GM21786 (cell line): ENCODE results near the gene RPL36AL.
"Not testable (repeated sequence)": the region's sequence is repeated elsewhere in the genome, so short reads cannot be mapped to it uniquely, and the experiment has no call there.

Experiments
- ATAC-seq: cut with Tn5 transposase; IDR thresholded peaks from one replicate; pipeline ENCODE4 v1.9.1; 2021; ENCODE audit not compliant: unreplicated experiment

RPL36AL gene

DNA sequence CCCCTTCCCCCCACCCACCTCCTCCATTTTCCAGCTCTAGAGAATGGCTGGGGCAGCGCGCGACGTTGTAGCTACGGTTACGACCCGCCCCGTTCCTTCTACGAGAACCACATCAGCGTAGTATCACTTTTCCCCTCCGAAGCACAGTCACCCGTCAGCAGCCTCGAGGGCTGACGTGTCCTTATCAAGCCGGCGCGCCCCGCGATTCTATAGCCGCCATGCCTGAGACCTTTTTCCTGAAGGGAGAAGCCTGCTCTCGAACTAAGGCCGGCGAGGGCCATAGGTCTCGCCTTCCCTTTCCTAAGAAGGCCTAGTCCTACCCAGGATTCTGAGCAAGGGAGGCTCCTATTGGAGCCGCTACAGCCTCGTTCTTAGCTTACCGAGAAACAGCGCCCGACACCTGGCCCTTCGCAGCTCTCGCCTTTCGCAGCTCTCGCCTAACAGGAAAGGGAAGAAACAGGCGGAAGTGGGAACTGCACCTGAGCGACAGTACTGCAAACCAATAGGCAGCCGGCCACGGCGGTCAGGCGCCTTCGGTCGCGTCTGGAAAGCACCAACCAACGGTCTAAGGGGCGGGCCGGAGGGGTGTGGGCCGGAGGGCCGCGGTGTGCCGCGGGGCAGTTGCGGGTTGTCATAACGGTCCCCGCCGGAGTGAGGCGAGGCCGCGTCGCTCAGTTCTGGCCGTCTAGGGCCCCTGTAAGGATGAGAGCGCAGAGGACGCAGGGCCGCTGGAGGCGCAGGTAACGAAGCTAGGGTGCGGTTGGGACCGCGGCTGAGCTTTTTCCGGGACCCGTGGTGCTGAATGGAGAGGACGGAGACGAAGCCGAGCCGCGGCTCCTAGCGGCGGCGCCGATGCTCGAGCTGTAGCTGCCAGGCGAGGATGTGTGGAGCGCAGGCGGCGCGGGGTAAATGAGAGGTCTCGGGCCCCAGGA is at the start of gene RPL36AL, which contains the start of gene MGAT2:
Gene RPL36AL (minus strand): TSS at position 445 of the 932 bp plus-strand sequence. CDS start 1,522 bp downstream, outside the sequence.
Gene MGAT2 (plus strand): TSS at position 618 of the 932 bp plus-strand sequence. CDS start 470 bp downstream, outside the sequence.
- peak; percentile 94 for ATAC-seq

DNA sequence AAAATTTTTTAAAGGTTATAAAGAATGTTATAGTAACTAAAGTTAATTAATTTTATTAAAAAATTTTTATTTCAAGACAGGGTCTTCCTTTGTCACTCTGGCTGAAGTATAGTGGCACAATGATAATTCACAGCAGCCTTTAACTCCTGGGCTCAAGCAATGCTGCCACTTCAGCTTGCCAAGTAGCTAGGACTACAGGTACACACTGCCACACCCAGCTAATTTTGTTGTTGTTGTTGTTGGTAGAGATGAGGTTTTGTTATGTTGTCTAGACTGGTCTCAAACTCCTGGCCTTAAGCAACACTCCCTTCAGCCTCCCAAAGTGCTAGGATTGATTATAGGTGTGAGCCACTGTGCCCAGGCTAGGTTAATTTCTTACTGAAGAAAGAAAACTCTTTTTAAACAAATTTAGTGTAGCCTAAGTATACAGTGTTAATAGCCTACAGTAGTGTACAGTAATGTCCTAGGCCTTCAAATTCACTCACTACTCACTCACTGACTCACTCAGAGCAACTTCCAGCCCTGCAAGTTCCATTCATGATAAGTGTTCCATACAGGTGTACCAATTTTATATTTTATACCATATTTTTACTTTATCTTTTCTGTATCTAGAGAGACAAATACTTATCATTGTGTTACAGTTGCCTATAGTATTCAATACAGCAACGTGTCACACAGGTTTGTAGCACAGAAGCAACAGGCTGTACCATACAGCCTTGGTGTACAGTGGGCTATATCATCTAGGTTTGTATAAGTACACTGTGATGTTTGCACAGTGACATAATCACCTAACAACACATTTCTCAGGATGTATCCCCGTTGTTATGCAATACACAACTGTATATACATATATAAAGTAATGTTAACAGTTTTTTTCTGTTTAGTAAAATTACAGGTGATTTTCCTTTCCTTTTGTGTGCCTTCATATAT is 39.4 kb upstream of the RPL36AL start:
- ATAC-seq: no peak

DNA sequence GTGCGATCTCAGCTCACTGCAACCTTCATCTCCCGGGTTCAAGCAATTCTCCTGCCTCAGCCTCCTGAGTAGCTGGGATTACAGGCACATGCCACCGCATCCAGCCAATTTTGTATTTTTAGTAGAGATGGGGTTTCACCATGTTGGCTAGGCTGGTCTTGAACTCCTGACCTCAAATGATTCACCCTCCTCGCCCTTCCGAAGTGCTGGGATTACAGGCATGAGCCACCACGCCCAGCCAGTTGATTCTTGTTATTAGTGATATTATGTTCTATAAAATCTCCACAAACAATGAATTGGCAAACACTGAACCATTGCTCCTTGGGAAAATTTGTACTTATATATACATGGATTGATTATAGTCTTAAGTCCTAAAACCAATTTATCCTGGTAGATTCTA is 37.1 kb upstream of the RPL36AL start:
- not testable (repeated sequence) for ATAC-seq

DNA sequence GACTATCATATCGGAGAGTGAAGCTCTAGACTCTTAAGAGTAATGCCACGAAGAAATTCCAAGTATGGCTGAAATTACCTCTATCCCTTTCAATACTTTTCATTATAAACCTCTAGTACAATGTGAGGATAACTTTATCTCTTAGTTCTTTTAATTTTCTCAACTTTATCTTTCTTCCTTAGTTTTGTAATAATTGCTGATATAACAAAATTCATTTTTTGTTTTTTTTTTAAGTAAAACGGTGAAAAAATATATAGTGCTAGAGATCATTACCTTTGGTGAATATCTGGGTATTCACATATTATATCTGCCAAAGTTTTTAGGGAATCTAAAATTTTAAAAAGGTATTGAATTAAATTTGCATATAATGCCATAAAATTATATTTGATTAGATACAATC is 34.1 kb upstream of the RPL36AL start:
- no peak for ATAC-seq

DNA sequence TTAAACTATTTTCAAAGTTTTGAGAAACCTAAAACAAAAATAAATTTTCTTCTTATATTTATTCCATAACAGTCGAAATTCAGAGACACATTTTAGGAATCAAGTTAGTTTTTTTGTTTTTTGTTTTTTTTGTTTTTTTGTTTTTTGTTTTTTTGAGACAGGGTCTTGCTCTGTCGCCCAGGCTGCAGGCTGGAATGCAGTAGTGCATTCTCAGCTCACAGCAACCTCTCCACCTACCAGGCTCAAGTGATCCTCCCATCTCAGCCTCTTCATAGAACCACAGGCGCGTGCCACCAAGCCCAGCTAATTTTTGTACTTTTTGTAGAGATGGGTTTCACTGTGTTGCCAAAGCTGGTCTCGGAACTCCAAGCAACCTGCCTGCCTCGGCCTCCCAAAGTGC is 33.1 kb upstream of the RPL36AL start:
- no peak for ATAC-seq

DNA sequence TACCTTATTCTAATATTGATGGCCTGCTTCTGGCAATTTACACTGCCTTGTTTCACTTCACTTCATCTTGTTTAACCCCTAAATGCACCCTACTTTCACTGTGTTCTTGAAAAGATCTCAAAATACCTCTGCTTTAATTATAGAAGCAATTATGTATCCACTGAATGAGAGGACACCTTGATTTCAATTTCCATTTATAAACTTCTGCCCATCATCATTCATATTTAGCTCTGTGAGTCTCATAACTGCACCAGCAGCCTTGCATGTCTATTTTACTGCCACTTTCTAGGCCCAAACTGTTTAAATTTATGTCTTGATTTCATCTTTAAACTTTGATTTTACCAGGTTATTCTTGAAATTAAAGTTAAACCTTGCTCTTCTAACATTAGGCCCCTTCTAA is 21.7 kb upstream of the RPL36AL start:
- ATAC-seq: no peak

DNA sequence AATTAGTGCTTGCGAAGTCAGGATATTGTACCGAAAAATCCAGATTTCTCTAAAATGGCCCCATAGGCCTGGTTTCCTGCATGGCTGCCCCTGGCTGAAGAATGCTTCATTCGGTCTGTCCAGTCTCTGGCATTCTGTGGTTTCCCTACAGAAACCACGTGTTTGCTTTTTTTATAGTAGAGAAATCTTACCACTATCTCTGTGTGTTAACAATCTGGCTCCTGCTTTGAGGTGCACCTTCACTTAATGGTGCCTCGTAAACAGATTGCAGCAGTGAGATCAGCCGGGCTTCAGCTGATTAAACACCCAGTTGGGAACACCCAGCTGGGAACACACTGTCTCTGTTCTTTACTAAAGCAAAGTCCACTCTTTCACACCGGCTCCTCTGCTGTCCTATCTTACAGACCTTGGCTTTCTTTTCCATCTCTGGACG is 21.3 kb upstream of the RPL36AL start:
- ATAC-seq: no peak

DNA sequence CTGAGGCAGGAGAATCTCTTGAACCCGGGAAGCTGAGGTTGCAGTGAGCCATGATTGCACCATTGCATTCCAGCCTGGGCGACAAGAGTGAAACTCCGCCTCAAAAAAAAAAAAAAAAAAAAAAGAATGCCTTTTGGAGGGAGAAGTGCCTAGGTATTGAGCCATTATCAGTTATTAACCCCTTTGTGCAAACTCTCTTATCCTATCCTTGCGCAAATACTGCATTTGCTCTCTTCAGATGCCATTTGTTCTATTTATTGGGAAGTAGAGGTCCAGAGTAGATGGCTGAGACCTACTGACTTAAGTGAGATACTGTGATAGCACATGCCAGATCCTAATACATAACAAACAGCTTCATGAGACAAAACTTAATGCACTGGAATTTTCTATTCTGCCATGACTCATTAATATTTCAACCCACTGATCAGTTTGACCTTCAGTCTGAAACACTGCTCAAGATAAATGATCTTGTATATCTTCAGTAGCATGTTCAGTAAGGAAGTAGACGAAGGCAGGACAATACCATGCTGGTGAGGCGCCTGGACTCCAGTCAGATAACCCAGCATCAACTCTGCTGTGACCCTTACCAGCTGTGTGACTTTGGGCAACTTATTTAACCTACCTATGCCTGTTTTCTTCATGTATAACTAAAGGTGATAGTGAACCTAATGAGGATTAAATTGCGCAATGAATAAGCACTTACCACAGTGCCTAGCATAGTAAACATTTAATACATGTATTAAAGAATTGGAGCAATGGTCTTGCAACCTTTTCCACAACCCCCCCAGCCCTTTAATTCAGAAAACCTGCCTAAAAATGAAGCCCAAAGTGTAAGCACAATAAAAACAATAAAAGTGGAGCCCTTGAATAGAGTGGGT is 20.4 kb upstream of the RPL36AL start:
- ATAC-seq: no peak

DNA sequence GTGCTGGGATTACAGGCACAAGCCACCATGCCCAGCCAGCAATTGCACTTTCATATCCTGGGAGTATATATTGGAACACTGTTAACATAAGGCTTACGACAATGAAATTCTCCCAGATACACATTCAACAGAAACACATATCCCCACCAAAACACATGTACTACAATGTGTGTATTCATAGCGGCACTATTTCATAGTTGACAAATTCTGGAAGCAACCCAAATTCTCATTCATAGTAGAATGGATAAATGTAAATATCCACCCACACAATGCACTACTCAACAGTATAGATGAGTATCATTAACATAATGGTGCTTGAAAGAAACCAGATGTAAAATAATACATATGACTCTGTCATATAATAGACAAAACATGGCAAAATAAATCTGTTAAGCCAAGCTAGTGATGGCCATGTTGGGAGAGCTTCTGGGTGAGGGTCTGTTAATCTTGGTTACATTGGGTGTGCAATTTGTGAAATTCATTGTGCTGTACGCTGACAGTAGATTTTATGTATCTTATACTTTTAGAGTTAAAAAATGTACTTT is 17.2 kb upstream of the RPL36AL start:
- no peak for ATAC-seq

DNA sequence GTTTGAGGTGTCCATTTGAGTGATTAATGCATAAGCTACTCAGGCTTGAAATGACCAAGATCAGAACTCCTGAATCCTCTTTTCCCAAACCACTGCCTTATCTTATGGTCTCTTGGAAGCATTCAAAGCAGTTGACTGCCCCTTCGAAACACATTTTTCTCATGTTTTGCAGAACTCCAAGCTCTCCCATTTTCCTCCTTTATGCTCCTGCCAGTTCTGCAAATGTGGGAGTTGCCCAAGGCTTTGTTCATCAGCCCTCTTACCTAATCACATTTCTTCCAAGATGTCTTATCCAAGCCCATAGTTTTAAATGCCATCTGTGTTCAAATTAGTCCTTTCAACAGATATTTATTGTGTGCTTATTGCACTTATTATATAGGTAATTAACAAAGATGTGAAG is 16.4 kb upstream of the RPL36AL start:
- ATAC-seq: no peak

DNA sequence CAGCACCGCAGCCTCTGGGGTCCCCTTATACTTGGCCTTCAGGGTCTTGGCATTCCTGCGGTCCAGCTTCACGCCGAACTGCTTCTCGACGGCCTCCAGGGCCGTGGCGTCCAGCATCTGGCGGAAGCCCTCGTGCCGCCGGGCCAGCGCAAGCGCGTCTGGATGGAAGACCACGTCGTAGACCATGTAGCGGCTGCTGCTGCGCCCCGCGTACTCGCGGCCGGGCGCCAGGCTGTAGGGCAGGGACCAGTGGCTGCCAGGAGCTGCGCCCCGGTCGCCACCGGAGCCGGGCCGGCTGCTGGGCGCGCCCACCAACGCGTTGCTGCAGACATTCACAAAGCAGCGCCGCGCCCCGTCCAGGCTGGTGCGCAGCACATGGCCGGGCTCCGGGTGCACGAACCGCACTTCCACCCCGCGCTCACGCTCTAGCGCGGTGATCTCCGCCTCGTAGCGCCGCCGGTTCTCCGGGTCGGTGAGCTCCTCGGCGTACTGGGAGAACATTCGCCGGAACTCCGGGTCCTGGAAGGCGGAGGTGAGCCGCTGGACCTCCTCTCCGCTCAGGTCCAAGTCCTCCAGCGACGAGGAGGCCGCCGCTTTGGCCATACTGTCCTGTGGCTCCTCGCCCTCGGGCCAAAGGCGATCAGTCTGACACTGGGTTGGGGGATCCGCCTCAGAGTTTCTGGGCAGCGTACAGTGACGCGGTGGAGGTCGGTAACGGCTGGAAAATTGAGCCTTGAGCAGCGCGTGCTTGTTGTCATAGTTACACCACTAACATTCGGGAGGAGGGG is 14.3 kb upstream of the RPL36AL start, which contains the start of gene DNAAF2:
Gene DNAAF2 (minus strand): TSS at position 698 of the 788 bp plus-strand sequence. CDS start 95 bp downstream, at position 603.
- peak; percentile 30 for ATAC-seq

DNA sequence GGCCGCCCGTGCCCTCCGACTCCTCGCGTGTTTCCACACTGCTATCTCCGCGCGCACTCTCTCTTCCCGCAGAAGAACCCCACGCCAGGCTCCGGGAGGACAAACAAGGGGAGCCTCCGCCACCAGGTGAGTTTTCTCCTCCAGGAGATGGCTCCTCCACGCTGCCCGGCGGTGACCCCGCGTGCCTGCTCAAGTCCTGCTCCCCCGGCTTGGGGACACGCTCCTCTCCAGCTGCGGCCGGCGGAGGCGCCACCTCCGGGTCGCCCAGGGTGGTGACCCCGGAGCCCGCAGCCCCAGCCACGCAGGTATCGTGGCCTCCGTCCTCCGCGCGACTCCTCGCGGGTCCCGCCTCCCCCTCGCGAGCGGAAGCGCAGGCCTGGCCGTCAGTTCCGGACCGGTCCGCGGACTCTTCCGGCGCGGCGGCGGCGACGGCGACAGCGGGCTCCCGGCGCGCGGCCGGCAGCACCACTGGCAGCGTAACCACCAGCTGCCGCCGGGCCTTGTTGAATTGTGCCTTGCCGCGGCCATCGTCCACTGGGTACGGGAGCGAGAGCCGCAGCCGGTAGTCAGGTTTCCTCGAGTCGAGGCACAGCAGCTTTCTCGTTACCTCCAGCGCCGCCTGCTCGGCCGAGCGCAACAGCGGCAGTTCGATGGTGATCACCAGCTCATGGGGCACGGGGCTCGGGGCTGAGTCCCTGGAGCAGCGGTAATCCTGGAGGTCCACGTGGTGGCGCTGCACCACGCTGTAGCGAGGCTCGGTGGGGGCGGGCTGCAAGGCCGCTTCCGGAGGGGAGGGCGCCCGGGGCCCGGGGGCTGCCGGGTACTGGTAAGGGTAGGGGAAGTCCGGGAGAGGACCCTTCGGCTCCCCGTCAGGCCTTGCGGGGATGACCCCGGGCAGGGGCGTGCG is 13.5 kb upstream of the RPL36AL start:
- ATAC-seq: peak; percentile 78

DNA sequence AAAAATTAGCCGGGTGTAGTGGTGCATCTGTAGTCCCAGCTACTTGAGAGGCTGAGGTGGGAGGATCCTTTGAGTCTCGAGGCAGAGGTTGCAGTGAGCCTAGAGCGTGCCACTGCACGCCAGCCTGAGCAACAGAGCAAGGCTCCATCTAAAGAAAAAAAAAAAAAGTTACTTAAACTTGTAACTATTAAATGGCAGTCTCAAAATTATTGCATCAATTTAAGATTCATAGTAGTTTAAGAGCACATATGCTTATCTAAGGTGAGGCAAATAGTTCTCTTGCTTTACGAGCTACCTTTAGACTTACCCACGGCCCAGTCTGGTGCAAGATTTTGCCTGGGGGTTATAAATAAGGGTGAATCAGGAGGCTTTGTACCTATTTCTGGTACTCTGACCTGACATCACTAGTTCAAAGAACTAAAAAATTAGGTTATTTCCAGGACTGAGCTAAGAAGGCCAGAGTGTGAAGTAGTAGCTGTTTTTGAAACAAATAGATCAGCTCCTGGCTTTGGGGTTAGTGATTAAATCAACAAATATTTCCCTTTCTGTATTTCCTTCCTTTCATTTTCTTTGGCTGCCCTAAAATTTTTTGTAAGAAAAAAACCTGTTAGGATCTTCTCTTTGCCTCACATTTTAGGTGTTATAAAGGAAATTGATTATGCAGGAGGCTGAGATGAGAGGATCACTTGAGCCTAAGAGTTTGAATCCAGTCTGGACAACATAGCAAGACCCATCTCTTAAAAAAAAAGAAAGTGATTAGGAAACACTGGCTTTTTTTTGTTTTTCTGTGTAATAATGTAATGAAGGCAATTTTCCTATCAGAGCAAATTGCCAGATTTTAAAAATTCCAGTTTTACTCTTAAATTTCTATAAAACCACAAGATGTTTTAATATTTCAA is 3.8 kb upstream of the RPL36AL start:
- no peak for ATAC-seq

DNA sequence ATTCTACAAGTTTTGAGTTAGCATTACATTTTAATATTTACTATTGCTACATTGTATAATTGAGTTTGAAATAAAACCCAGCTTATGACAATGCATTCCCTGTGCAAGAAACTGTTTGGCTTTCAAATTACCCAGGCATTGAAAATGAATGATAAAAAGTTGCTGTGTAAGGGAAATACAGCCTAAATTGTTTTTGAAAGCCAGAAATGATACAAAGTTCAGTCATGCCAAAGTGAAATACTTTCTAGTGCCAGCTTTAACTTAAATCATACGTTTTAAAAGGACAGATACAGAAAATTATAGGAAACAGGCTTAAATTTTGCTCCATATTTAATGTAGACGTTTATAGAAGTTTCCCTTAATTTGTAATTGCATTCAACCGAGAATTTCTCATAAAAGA is 3.0 kb upstream of the RPL36AL start:
- ATAC-seq: no peak

DNA sequence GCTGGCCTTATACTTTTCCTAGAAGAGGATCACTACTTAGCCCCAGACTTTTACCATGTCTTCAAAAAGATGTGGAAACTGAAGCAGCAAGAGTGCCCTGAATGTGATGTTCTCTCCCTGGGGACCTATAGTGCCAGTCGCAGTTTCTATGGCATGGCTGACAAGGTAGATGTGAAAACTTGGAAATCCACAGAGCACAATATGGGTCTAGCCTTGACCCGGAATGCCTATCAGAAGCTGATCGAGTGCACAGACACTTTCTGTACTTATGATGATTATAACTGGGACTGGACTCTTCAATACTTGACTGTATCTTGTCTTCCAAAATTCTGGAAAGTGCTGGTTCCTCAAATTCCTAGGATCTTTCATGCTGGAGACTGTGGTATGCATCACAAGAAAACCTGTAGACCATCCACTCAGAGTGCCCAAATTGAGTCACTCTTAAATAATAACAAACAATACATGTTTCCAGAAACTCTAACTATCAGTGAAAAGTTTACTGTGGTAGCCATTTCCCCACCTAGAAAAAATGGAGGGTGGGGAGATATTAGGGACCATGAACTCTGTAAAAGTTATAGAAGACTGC is 1.7 kb upstream of the RPL36AL start:
- ATAC-seq: no peak

DNA sequence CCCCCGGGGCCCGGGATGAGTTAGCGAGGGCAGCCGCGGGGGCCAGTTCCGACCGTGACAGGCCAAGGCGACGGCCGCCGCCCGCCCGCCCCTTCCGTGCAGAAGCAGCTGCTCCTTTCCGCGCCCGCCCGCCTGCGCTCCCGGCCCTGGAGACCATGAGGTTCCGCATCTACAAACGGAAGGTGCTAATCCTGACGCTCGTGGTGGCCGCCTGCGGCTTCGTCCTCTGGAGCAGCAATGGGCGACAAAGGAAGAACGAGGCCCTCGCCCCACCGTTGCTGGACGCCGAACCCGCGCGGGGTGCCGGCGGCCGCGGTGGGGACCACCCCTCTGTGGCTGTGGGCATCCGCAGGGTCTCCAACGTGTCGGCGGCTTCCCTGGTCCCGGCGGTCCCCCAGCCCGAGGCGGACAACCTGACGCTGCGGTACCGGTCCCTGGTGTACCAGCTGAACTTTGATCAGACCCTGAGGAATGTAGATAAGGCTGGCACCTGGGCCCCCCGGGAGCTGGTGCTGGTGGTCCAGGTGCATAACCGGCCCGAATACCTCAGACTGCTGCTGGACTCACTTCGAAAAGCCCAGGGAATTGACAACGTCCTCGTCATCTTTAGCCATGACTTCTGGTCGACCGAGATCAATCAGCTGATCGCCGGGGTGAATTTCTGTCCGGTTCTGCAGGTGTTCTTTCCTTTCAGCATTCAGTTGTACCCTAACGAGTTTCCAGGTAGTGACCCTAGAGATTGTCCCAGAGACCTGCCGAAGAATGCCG is 872 bp upstream of the RPL36AL start:
- ATAC-seq: peak; percentile 12
